GM23338 (cell line): ENCODE measurements around the gene NYAP1. TPM values are rescaled to one million over a fixed set of nuclear protein-coding genes. Genes with fewer than 3 reads are reported as not detected.

Experiments used
- ATAC-seq: fragments of 200-7000 bp; cut with Tn5 transposase; 3 replicates; pipeline ENCODE4 v1.9.1; 2020
- DNase-seq: peaks from one replicate; pipeline ENCODE4 v3.0.0-alpha.2; 2015; ENCODE audit warnings: low spot score
- H2AFZ ChIP-seq: fragments of 200-600 bp; sonication (generic); 2 replicates; pipeline ENCODE4 v1.8.0; 2016; ENCODE audit warnings: antibody characterized with exemption, mild to moderate bottlenecking, moderate library complexity
- H3F3A ChIP-seq: fragments of 200-600 bp; sonication (generic); replicated peaks from 2 replicates; pipeline ENCODE4 v1.8.0; 2017; ENCODE audit warnings: antibody characterized with exemption, mixed run types, low read depth
- H3K27ac ChIP-seq: fragments of 200-600 bp; sonication (generic); 2 replicates; pipeline ENCODE4 v1.6.1; 2016; ENCODE audit warnings: low read depth
- H3K27me3 ChIP-seq: fragments of 200-600 bp; sonication (generic); 2 replicates; pipeline ENCODE4 v1.8.0; 2016; ENCODE audit warnings: mild to moderate bottlenecking, mixed run types, moderate library complexity; ENCODE audit not compliant: insufficient read depth
- H3K36me3 ChIP-seq: fragments of 200-600 bp; sonication (generic); 2 replicates; pipeline ENCODE4 v1.8.0; 2016; ENCODE audit warnings: mild to moderate bottlenecking; ENCODE audit not compliant: insufficient read depth
- H3K4me1 ChIP-seq: fragments of 200-600 bp; sonication (generic); 2 replicates; pipeline ENCODE4 v1.8.0; 2016; ENCODE audit warnings: mild to moderate bottlenecking, moderate library complexity; ENCODE audit not compliant: insufficient read depth
- H3K4me2 ChIP-seq: fragments of 200-600 bp; sonication (generic); 2 replicates; pipeline ENCODE4 v1.7.1; 2017; ENCODE audit warnings: mixed run types
- H3K4me3 ChIP-seq: fragments of 200-600 bp; sonication (generic); 2 replicates; pipeline ENCODE4 v1.6.1; 2016; ENCODE audit warnings: mixed run types
- H3K79me2 ChIP-seq: fragments of 200-600 bp; sonication (generic); replicated peaks from 2 replicates; pipeline ENCODE4 v1.8.0; 2017; ENCODE audit warnings: mild to moderate bottlenecking; ENCODE audit not compliant: insufficient read depth
- H3K9me2 ChIP-seq: fragments of 200-600 bp; sonication (generic); 2 replicates; pipeline ENCODE4 v1.8.0; 2017; ENCODE audit not compliant: insufficient read depth
- H4K20me1 ChIP-seq: fragments of 200-600 bp; sonication (generic); replicated peaks from 2 replicates; pipeline ENCODE4 v1.8.0; 2017; ENCODE audit warnings: mild to moderate bottlenecking; ENCODE audit not compliant: insufficient read depth
- H3K27ac Mint-ChIP-seq: 2 replicates; pipeline ENCODE4 v1.8.0; 2020; ENCODE audit warnings: inconsistent platforms, mild to moderate bottlenecking, moderate library complexity, mixed read lengths
- H3K27me3 Mint-ChIP-seq: 3 replicates; pipeline ENCODE4 v1.8.0; 2022; ENCODE audit warnings: low read depth, mild to moderate bottlenecking, moderate library complexity, mixed read lengths, inconsistent platforms; ENCODE audit not compliant: insufficient read depth, poor library complexity
- H3K36me3 Mint-ChIP-seq: 3 replicates; pipeline ENCODE4 v1.8.0; 2021; ENCODE audit warnings: low read depth, mild to moderate bottlenecking, inconsistent platforms, moderate library complexity, mixed read lengths
- H3K4me1 Mint-ChIP-seq: 3 replicates; pipeline ENCODE4 v1.8.0; 2020; ENCODE audit warnings: mild to moderate bottlenecking, inconsistent platforms, mixed read lengths
- H3K4me3 Mint-ChIP-seq: 3 replicates; pipeline ENCODE4 v1.8.0; 2021; ENCODE audit warnings: moderate library complexity, mild to moderate bottlenecking, inconsistent platforms, mixed read lengths
- H3K9me3 Mint-ChIP-seq: 3 replicates; pipeline ENCODE4 v1.8.0; 2020; ENCODE audit warnings: moderate library complexity, mild to moderate bottlenecking, inconsistent platforms, mixed read lengths
- CTCF ChIP-seq, 2 experiments: fragments of 200-600 bp in 1 of 2; sonication (generic) in 1 of 2; conservative IDR thresholded peaks; 2 replicates each; pipeline versions ENCODE4 v1.5.1 to v1.6.1; 2016 to 2017; ENCODE audit warnings: antibody characterized with exemption in 2 of 2, low read depth in 2 of 2, mild to moderate bottlenecking in 2 of 2, moderate library complexity in 1 of 2
- ETS1 ChIP-seq: IDR thresholded peaks from 2 replicates; pipeline ENCODE4 v1.6.1; 2016; ENCODE audit warnings: antibody characterized with exemption
- EZH2phosphoT487 ChIP-seq: fragments of 200-600 bp; sonication (generic); IDR thresholded peaks from one replicate; pipeline ENCODE4 v1.8.1; 2018; ENCODE audit warnings: antibody characterized with exemption; ENCODE audit not compliant: unreplicated experiment
- JUNB ChIP-seq: IDR thresholded peaks from one replicate; pipeline ENCODE4 v1.6.1; 2016; ENCODE audit warnings: antibody characterized with exemption; ENCODE audit not compliant: unreplicated experiment
- NANOG ChIP-seq: IDR thresholded peaks from 2 replicates; pipeline ENCODE4 v1.6.1; 2016; ENCODE audit warnings: antibody characterized with exemption, borderline replicate concordance
- POLR2AphosphoS5 ChIP-seq: IDR thresholded peaks from 2 replicates; pipeline ENCODE4 v1.6.1; 2016; ENCODE audit warnings: antibody characterized with exemption, low read depth
- ZNF114 ChIP-seq: fragments of 250-450 bp; sonication (Bioruptor Pico); IDR thresholded peaks from 2 replicates; pipeline ENCODE4 v1.5.0; 2020; ENCODE audit warnings: mild to moderate bottlenecking, moderate library complexity
- ZNF331 ChIP-seq: fragments of 250-450 bp; sonication (Bioruptor Pico); IDR thresholded peaks from 2 replicates; pipeline ENCODE4 v1.5.0; 2020; ENCODE audit warnings: low read depth, mild to moderate bottlenecking, moderate library complexity
- ZNF462 ChIP-seq: fragments of 250-450 bp; sonication (Bioruptor Pico); IDR thresholded peaks from 2 replicates; pipeline ENCODE4 v1.5.0; 2020; ENCODE audit warnings: mild to moderate bottlenecking, moderate library complexity
- polyA plus RNA-seq: library from polyadenylated mRNA; unstranded; fragments of >200 nt; fragmentation: Nextera tagmentation; extraction: Ambion mirVana; gene quantifications from 2 replicates; pipeline ENCODE4 v1.2.1, GENCODE V29; 2016
- total RNA-seq: library from RNA; depleted of rRNA; stranded (reverse); fragments of >200 nt; shearing (Covaris generic); gene quantifications from 2 replicates; pipeline ENCODE4 v1.2.3, GENCODE V29; 2014

NYAP1 gene
- total and polyA plus RNA-seq, 2 experiments from 2014 or later: 0.19 to 4.9 TPM

GRCh38 chr7:100443096-100443840 is 40.5 kb upstream of the NYAP1 start:
- no peaks in the 10 kb centered on the region; the same call in 1 of the 2 replicates for H3K4me1 ChIP-seq
- ATAC-seq: no peak
- no peaks in the 10 kb centered on the region for H3K9me2 ChIP-seq
- Mint-ChIP-seq H3K4me3 (no peak overlapping the region), H3K27me3 (peaks cover 13% of the 10 kb centered on the region), H3K9me3 (no peaks in the 10 kb centered on the region), H3K4me1 (peaks cover 9% of the 10 kb centered on the region), H3K36me3 (no peaks in the 10 kb centered on the region), H3K27ac (no peak overlapping the region)
- no peaks in the 10 kb centered on the region for H3K27me3 ChIP-seq
- DNase-seq: no peak
- H3K27ac ChIP-seq: no peak overlapping the region
- H3F3A ChIP-seq: no peaks in the 10 kb centered on the region
- no peaks in the 10 kb centered on the region for H3K79me2 ChIP-seq
- H3K36me3 ChIP-seq: no peaks in the 10 kb centered on the region
- H2AFZ ChIP-seq: no peak overlapping the region
- no peak for TF ChIP-seq CTCF (conservative IDR thresholded peaks at IDR 0.05; ENCODE audit: low read depth in 2 of 2)
- no peak for TF ChIP-seq ETS1
- no peak for TF ChIP-seq NANOG
- TF ChIP-seq EZH2phosphoT487: no peak
- TF ChIP-seq JUNB: no peak
- TF ChIP-seq ZNF331 (CRISPR knock-in tag): no peak
- TF ChIP-seq ZNF114 (CRISPR knock-in tag): no peak
- no peak for TF ChIP-seq POLR2AphosphoS5
- no peak overlapping the region for H3K4me2 ChIP-seq
- H3K4me3 ChIP-seq: no peak overlapping the region
- H4K20me1 ChIP-seq: no peaks in the 10 kb centered on the region

- H3K4me2 ChIP-seq: no peak overlapping the region
- no peaks in the 10 kb centered on the region for H3F3A ChIP-seq
- Mint-ChIP-seq H3K4me1 (peaks cover 12% of the 10 kb centered on the region), H3K9me3 (no peaks in the 10 kb centered on the region), H3K27ac (peak overlapping the region; percentile 87), H3K36me3 (no peaks in the 10 kb centered on the region), H3K4me3 (no peak overlapping the region), H3K27me3 (peaks cover 13% of the 10 kb centered on the region)
- H3K4me1 ChIP-seq: no peaks in the 10 kb centered on the region; the same call in 1 of the 2 replicates
- no peaks in the 10 kb centered on the region for H3K27me3 ChIP-seq
- H3K79me2 ChIP-seq: no peaks in the 10 kb centered on the region
- no peaks in the 10 kb centered on the region for H3K9me2 ChIP-seq
- H4K20me1 ChIP-seq: no peaks in the 10 kb centered on the region
- no peaks in the 10 kb centered on the region for H3K36me3 ChIP-seq
- ATAC-seq: peak; percentile 30
- H3K27ac ChIP-seq: no peak overlapping the region
- H2AFZ ChIP-seq: peak overlapping the region; percentile 84; the same call in 1 of the 2 replicates
- H3K4me3 ChIP-seq: no peak overlapping the region
- no peak for DNase-seq
- TF ChIP-seq ZNF462 (CRISPR knock-in tag): no peak
- no peak for TF ChIP-seq ZNF331 (CRISPR knock-in tag)
- no peak for TF ChIP-seq ETS1
Measured at GRCh38 chr7:100444311-100445278, 39.1 kb upstream of the NYAP1 start.
